ENCODE data around the gene TAB2.

TAB2 gene

DNA sequence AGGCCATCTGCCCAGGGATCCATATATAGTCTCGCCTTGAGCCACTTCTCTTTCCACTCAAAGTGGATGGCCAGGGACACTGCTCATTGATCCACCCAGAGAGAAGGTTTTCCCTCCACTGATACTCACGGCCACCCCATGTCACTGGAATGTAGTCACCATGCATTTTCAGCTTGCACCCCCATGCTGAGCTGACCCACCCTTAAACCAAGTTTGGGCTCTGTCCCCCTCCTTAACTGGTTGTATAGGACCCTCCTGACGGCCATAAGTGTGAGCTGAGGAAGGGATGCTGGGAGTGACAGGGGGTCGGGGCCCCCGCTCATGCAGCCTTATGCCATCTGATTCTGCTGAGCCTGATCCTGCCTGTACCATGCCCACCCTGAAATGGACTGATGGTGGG lies 108.2 kb downstream of the TAB2 start:
- no peak for DNase-seq (ENCODE audit: low spot score)
- in situ Hi-C loops (cut with MboI; ENCODE audit: low pct_unique_long_range_greater_than_20kb, low sequenced_read_pairs, unreplicated experiment), result loop anchor here (10.0 kb wide), 1 partner anchor 351 kb away; no protein-coding TSS in a partner anchor
- no peak for TF ChIP-seq CTCF (IDR thresholded peaks at IDR 0.05; ENCODE audit: extremely low read depth, insufficient read depth, missing control alignments)

DNA sequence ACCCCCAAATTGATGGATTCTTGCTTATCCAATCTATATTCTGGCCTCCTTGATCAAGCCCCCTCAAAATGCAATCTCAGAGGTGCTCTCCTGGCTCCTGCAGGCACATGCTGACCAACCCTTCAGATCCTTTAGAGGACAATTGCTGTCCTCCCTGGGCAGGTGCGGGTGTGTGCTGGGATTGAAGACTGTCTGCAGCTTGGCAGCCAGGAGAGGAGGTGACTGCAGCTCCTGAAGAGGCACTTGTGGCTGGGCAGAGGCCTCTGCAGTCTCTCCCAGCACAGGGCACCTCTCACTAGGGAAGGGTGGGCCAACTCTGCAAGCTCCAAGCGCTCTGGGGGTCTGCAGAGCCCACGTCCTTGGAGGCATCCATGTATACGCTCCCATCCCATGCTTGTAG lies 111.1 kb downstream of the TAB2 start:
- in situ Hi-C loops (cut with MboI; ENCODE audit: low pct_unique_long_range_greater_than_20kb, low sequenced_read_pairs, unreplicated experiment), result loop anchor here (10.0 kb wide), 1 partner anchor 354 kb away; no protein-coding TSS in a partner anchor

GRCh38 chr6:149429427-149430360 lies 112.2 kb downstream of the TAB2 start:
- in situ Hi-C loops (cut with MboI; ENCODE audit: low pct_unique_long_range_greater_than_20kb, low sequenced_read_pairs, unreplicated experiment), result loop anchor here (10.0 kb wide), 3 partner anchors 355 to 845 kb away; no protein-coding TSS in a partner anchor
- no peak for DNase-seq (ENCODE audit: low spot score)
- no peak for TF ChIP-seq CTCF (IDR thresholded peaks at IDR 0.05; ENCODE audit: extremely low read depth, insufficient read depth, missing control alignments)

More for the DNA sequence above, 111.1 kb downstream of the TAB2 start:
- TF ChIP-seq CTCF (IDR thresholded peaks at IDR 0.05; ENCODE audit: extremely low read depth, insufficient read depth, missing control alignments), result no peak
- no peak for DNase-seq (ENCODE audit: low spot score)

- DNase-seq (ENCODE audit: low spot score), result peak; percentile 89
- peak; percentile 94 for TF ChIP-seq CTCF (IDR thresholded peaks at IDR 0.05; ENCODE audit: extremely low read depth, insufficient read depth, missing control alignments)
- in situ Hi-C loops (cut with MboI; ENCODE audit: low pct_unique_long_range_greater_than_20kb, low sequenced_read_pairs, unreplicated experiment), result loop anchor here (10.0 kb wide), 2 partner anchors 397 to 847 kb away; no protein-coding TSS in a partner anchor
Observed at GRCh38 chr6:149431905-149432775, 114.6 kb downstream of the TAB2 start.

GRCh38 chr6:149433405-149433804 lies 115.9 kb downstream of the TAB2 start:
- DNase-seq (ENCODE audit: low spot score), result no peak
- TF ChIP-seq CTCF (IDR thresholded peaks at IDR 0.05; ENCODE audit: extremely low read depth, insufficient read depth, missing control alignments), result no peak
- in situ Hi-C loops (cut with MboI; ENCODE audit: low pct_unique_long_range_greater_than_20kb, low sequenced_read_pairs, unreplicated experiment), result loop anchor here (10.0 kb wide), 2 partner anchors 399 to 849 kb away; no protein-coding TSS in a partner anchor

DNA sequence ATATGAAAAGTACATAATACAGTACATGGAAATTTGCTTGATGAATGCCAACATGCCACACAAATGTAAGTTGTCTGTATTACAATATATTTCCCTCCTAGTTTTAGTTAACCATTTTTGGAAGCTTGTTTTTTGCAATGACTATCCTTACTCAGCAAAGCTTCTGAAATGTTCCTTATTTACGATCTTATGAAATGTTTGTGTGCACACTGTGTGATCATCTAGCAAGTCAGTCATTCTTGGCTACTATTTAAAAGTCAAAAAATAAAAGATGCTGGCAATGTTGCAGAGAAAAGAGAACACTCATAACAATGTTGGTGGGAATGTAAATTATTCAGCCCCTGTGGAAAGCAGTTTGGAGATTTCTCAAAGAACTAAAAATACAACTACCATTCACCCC lies 116.4 kb downstream of the TAB2 start:
- no peak for DNase-seq (ENCODE audit: low spot score)
- no peak for TF ChIP-seq CTCF (IDR thresholded peaks at IDR 0.05; ENCODE audit: extremely low read depth, insufficient read depth, missing control alignments)

More for the DNA sequence above, 116.4 kb downstream of the TAB2 start:
- in situ Hi-C loops (cut with MboI; ENCODE audit: low pct_unique_long_range_greater_than_20kb, low sequenced_read_pairs, unreplicated experiment), result loop anchor here (10.0 kb wide), 2 partner anchors 399 to 849 kb away; no protein-coding TSS in a partner anchor
